ENCODE measurements around the gene THAP9.

- TF ChIP-seq, protein P1, sequence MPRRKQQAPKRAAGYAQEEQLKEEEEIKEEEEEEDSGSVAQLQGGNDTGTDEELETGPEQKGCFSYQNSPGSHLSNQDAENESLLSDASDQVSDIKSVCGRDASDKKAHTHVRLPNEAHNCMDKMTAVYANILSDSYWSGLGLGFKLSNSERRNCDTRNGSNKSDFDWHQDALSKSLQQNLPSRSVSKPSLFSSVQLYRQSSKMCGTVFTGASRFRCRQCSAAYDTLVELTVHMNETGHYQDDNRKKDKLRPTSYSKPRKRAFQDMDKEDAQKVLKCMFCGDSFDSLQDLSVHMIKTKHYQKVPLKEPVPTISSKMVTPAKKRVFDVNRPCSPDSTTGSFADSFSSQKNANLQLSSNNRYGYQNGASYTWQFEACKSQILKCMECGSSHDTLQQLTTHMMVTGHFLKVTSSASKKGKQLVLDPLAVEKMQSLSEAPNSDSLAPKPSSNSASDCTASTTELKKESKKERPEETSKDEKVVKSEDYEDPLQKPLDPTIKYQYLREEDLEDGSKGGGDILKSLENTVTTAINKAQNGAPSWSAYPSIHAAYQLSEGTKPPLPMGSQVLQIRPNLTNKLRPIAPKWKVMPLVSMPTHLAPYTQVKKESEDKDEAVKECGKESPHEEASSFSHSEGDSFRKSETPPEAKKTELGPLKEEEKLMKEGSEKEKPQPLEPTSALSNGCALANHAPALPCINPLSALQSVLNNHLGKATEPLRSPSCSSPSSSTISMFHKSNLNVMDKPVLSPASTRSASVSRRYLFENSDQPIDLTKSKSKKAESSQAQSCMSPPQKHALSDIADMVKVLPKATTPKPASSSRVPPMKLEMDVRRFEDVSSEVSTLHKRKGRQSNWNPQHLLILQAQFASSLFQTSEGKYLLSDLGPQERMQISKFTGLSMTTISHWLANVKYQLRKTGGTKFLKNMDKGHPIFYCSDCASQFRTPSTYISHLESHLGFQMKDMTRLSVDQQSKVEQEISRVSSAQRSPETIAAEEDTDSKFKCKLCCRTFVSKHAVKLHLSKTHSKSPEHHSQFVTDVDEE (CRISPR knock-in tag; IDR thresholded peaks at IDR 0.05) = no peak
- TF ChIP-seq OSR1 (CRISPR knock-in tag; IDR thresholded peaks at IDR 0.05) = no peak
- no peak for TF ChIP-seq ZC3H10 (CRISPR knock-in tag; IDR thresholded peaks at IDR 0.05)
- no peak for TF ChIP-seq ARNTL (CRISPR knock-in tag; IDR thresholded peaks at IDR 0.05; ENCODE audit: borderline replicate concordance, low read depth)
These were observed 1.0 kb upstream of the THAP9 start for GRCh38 chr4:82899374-82900065.
